Transverse colon (tissue), 4 donors: ENCODE results near the gene PCBD2. TPM values are rescaled to one million over a fixed set of nuclear protein-coding genes. Genes with fewer than 3 reads are reported as not detected.

Experiments
- DNase-seq: peaks from one replicate; pipeline ENCODE4 v3.0.0-alpha.2; 2019
- H3K27ac ChIP-seq, 4 donors: fragments of 200-600 bp; sonication (generic); 2 replicates each; pipeline ENCODE4 v1.5.1; 2016 to 2018; ENCODE audit warnings: inconsistent platforms in 4 of 4
- H3K27me3 ChIP-seq: fragments of 200-600 bp; sonication (generic); 2 replicates; pipeline ENCODE4 v1.5.1; 2017; ENCODE audit warnings: inconsistent platforms
- H3K36me3 ChIP-seq, 4 donors: fragments of 200-600 bp; sonication (generic); 2 replicates each; pipeline ENCODE4 v1.5.1; 2017 to 2019; ENCODE audit warnings: inconsistent platforms in 4 of 4
- H3K4me1 ChIP-seq, 4 donors: fragments of 200-600 bp; sonication (generic); 2 replicates each; pipeline ENCODE4 v1.5.1; 2017 to 2020; ENCODE audit warnings: inconsistent platforms in 4 of 4
- H3K4me3 ChIP-seq, 4 donors: fragments of 200-600 bp; sonication (generic); 1 replicate in 1 of 4; 2 replicates in 3 of 4; pipeline versions ENCODE4 v1.5.1 to v1.6.1; 2017 to 2019; ENCODE audit warnings: inconsistent platforms in 4 of 4
- H3K9me3 ChIP-seq, 2 donors: fragments of 200-600 bp; sonication (generic); 2 replicates each; pipeline ENCODE4 v1.5.1; 2017 to 2019; ENCODE audit warnings: inconsistent platforms in 2 of 2
- CTCF ChIP-seq, 5 experiments: fragments of 200-600 bp in 3 of 5; fragments of 450-650 bp in 2 of 5; sonication (generic) in 3 of 5; IDR thresholded peaks; 1 replicate in 2 of 5; 2 replicates in 3 of 5; pipeline ENCODE4 v1.5.1; 2016 to 2017; ENCODE audit warnings: antibody characterized with exemption in 5 of 5, inconsistent platforms in 3 of 5, mild to moderate bottlenecking in 2 of 5, moderate library complexity in 1 of 5
- EP300 ChIP-seq: sonication (generic); formaldehyde crosslinking; IDR thresholded peaks from one replicate; pipeline ENCODE4 v1.6.1; 2017; ENCODE audit warnings: antibody characterized with exemption, low read depth
- POLR2A ChIP-seq: fragments of 450-650 bp; IDR thresholded peaks from one replicate; pipeline ENCODE4 v1.6.1; 2016; ENCODE audit warnings: antibody characterized with exemption, mild to moderate bottlenecking, moderate library complexity
- POLR2AphosphoS5 ChIP-seq, 3 donors: sonication (generic); formaldehyde crosslinking; IDR thresholded peaks; one replicate each; pipeline ENCODE4 v1.6.1; 2016; ENCODE audit warnings: antibody characterized with exemption in 3 of 3
- WGBS, 2 donors: methylation state at CpG; one replicate each; pipeline ENCODE4 v1.1.5; 2018; ENCODE audit warnings: low coverage in 1 of 2; 5-methylcytosine and 5-hydroxymethylcytosine counted together
- in situ Hi-C, 4 donors: fragments of 200-750 bp; cut with MboI; loops; one replicate each; pipeline versions ENCODE4 v1.15.0 to v1.15.1; 2017; ENCODE audit warnings: low sequenced_read_pairs in 3 of 4, low pct_ligation_motif_present in 1 of 4, low pct_unique_long_range_greater_than_20kb in 1 of 4
- intact Hi-C: fragments of 100-400 bp; cut with DNase I; formaldehyde crosslinking; loops from one replicate; pipeline ENCODE4 v1.15.1; 2023; ENCODE audit warnings: low total_unique reads
- total RNA-seq, 4 donors: library from RNA; depleted of rRNA; stranded (reverse); fragments of >200 nt; gene quantifications; one replicate each; pipeline ENCODE4 v1.1.0, GENCODE V29; 2016

Gene PCBD2
- total RNA-seq, 4 donors from 2014 or later = 6.4 to 28.9 (median 11.6) TPM

- H3K4me3 ChIP-seq = no peak overlapping the region
- H3K36me3 ChIP-seq = peaks cover 0 to 6% (median 2%) of the 10 kb centered on the region in 4 donors
- in situ Hi-C loops (no loop called here), intact Hi-C loops (no loop called here)
- H3K27ac ChIP-seq = no peak overlapping the region
- TF ChIP-seq POLR2AphosphoS5 (IDR thresholded peaks at IDR 0.05) = no peak
- no peak for TF ChIP-seq EP300
- no peak for TF ChIP-seq POLR2A
- TF ChIP-seq CTCF (IDR thresholded peaks at IDR 0.05) = no peak
- H3K4me1 ChIP-seq = no peaks in the 10 kb centered on the region
- no peaks in the 10 kb centered on the region for H3K27me3 ChIP-seq
- 100% methylated on average over 1 to 3 of the region's 3 CpGs for WGBS, 2 donors
- H3K9me3 ChIP-seq = no peaks in the 10 kb centered on the region
- DNase-seq = no peak
Observed at GRCh38 chr5:134965271-134965825, 60.4 kb downstream of the PCBD2 start.

- WGBS, 2 donors = 96 to 100% methylated on average over 2 to 3 of the region's 3 CpGs
- no peaks in the 10 kb centered on the region for H3K4me1 ChIP-seq
- DNase-seq = no peak
- H3K36me3 ChIP-seq = peaks cover 0 to 6% (median 0%) of the 10 kb centered on the region in 4 donors
- TF ChIP-seq POLR2A = no peak
- H3K4me3 ChIP-seq = no peak within 1 kb of the TSS
- in situ Hi-C loops (no loop called here), intact Hi-C loops (no loop called here)
- H3K27ac ChIP-seq = no peak within 1 kb of the TSS
- no peaks in the 10 kb centered on the region for H3K9me3 ChIP-seq
- no peaks in the 10 kb centered on the region for H3K27me3 ChIP-seq
Observed at GRCh38 chr5:134967607-134968006, 62.7 kb downstream of the PCBD2 start, which contains the start of gene CATSPER3. TSS of gene CATSPER3 (plus strand) at chr5:134967907. CDS start at chr5:134967992, 85 bp downstream.

- no peak overlapping the region for H3K27ac ChIP-seq
- no peak overlapping the region for H3K4me3 ChIP-seq
- DNase-seq = no peak
- H3K36me3 ChIP-seq = peaks cover 0 to 6% (median 0%) of the 10 kb centered on the region in 4 donors
- intact Hi-C loops = no loop called here
- in situ Hi-C loops = no loop called here
- no peaks in the 10 kb centered on the region for H3K9me3 ChIP-seq
- no peaks in the 10 kb centered on the region for H3K27me3 ChIP-seq
- H3K4me1 ChIP-seq = no peaks in the 10 kb centered on the region
- 77% methylated on average over 3 of the region's 3 CpGs for WGBS, 2 donors
- no peak for TF ChIP-seq EP300
- TF ChIP-seq POLR2A = no peak
- no peak for TF ChIP-seq POLR2AphosphoS5 (IDR thresholded peaks at IDR 0.05)
- TF ChIP-seq CTCF (IDR thresholded peaks at IDR 0.05) = no peak
Observed at GRCh38 chr5:134968055-134968454, 63.1 kb downstream of the PCBD2 start.

- intact Hi-C loops = no loop called here
- TF ChIP-seq EP300 = no peak
- TF ChIP-seq POLR2A = no peak
- no peak for TF ChIP-seq POLR2AphosphoS5 (IDR thresholded peaks at IDR 0.05)
- no peak for TF ChIP-seq CTCF (IDR thresholded peaks at IDR 0.05)
- H3K36me3 ChIP-seq = peaks cover 0 to 6% (median 0%) of the 10 kb centered on the region in 4 donors
- DNase-seq = no peak
- no peak overlapping the region for H3K4me3 ChIP-seq
- H3K27ac ChIP-seq = no peak overlapping the region
- H3K27me3 ChIP-seq = no peaks in the 10 kb centered on the region
- H3K4me1 ChIP-seq = no peaks in the 10 kb centered on the region
- in situ Hi-C loops = no loop called here
- H3K9me3 ChIP-seq = no peaks in the 10 kb centered on the region
Observed at GRCh38 chr5:134969166-134969565, 64.2 kb downstream of the PCBD2 start.
